Caco-2 (cell line): Measurements from ENCODE around the gene ZBED5. TPM values are rescaled to one million over a fixed set of nuclear protein-coding genes. Genes with fewer than 3 reads are reported as not detected.
"Not testable (repeated sequence)": the region's sequence is repeated elsewhere in the genome, so short reads cannot be mapped to it uniquely, and the experiment has no call there.

Experiments used
- BruUV-seq: library from RNA; stranded (reverse); fragments of 400-500 nt; replicated peaks from 2 replicates; lab custom pipeline; 2021; lab: Mats Ljungman, UMichigan
- CTCF ChIA-PET: fragments of 300-600 bp; sonication (Branson Sonifier 250); formaldehyde crosslinking; loops from one replicate; lab custom pipeline; 2022; ENCODE audit warnings: antibody characterized with exemption; lab: Charles Lee
- POLR2A ChIA-PET: fragments of 300-600 bp; sonication (Branson Sonifier 250); formaldehyde crosslinking; loops from one replicate; lab custom pipeline; 2022; ENCODE audit warnings: antibody characterized with exemption; lab: Charles Lee
- DNase-seq, 2 experiments: peaks; one replicate each; pipeline versions ENCODE4 v3.0.0 to v3.0.0-alpha.2; 2020 to 2022
- H3K27me3 ChIP-seq: replicated peaks from 2 replicates; pipeline ENCODE4 v1.6.0; 2011; ENCODE audit warnings: low read length; ENCODE audit not compliant: control insufficient read depth, insufficient read depth
- H3K36me3 ChIP-seq: 2 replicates; pipeline ENCODE4 v1.5.1; 2011; ENCODE audit warnings: low read length; ENCODE audit not compliant: control insufficient read depth, insufficient read depth
- H3K4me1 ChIP-seq: fragments of 250-450 bp; sonication (Bioruptor Pico); 2 replicates; pipeline ENCODE4 v1.5.1; 2020; ENCODE audit warnings: mild to moderate bottlenecking
- H3K4me3 ChIP-seq: 2 replicates; pipeline ENCODE4 v1.5.1; 2011; ENCODE audit warnings: low read depth, mild to moderate bottlenecking, control low read depth, low read length
- H3K9me3 ChIP-seq: fragments of 250-450 bp; sonication (Bioruptor Pico); 2 replicates; pipeline ENCODE4 v1.5.1; 2020; ENCODE audit warnings: mild to moderate bottlenecking, moderate library complexity
- H3K27ac Mint-ChIP-seq: one replicate; pipeline ENCODE4 v1.8.0; 2022; ENCODE audit warnings: mixed read lengths; ENCODE audit not compliant: unreplicated experiment
- H3K27me3 Mint-ChIP-seq: one replicate; pipeline ENCODE4 v1.8.0; 2022; ENCODE audit warnings: mixed read lengths; ENCODE audit not compliant: insufficient read depth, unreplicated experiment
- H3K36me3 Mint-ChIP-seq: one replicate; pipeline ENCODE4 v1.8.0; 2022; ENCODE audit warnings: mild to moderate bottlenecking, mixed read lengths; ENCODE audit not compliant: insufficient read depth, unreplicated experiment
- H3K4me1 Mint-ChIP-seq: one replicate; pipeline ENCODE4 v1.8.0; 2022; ENCODE audit warnings: low read depth, mixed read lengths; ENCODE audit not compliant: unreplicated experiment
- H3K4me3 Mint-ChIP-seq: one replicate; pipeline ENCODE4 v1.8.0; 2022; ENCODE audit warnings: mild to moderate bottlenecking, moderate library complexity, mixed read lengths; ENCODE audit not compliant: unreplicated experiment
- H3K9me3 Mint-ChIP-seq: one replicate; pipeline ENCODE4 v1.8.0; 2022; ENCODE audit warnings: mixed read lengths; ENCODE audit not compliant: unreplicated experiment
- intact Hi-C: fragments of 100-400 bp; cut with micrococcal nuclease; formaldehyde crosslinking; loops from one replicate; pipeline ENCODE4 v1.10.0; 2022; ENCODE audit not compliant: unreplicated experiment
- total RNA-seq: library from RNA; stranded (reverse); gene quantifications from 2 replicates; pipeline ENCODE4 v1.2.3, GENCODE V29; 2022
- TF ChIP-seq, protein P1 (sequence below), 2 experiments: fragments of 200-600 bp in 1 of 2; IDR thresholded peaks; 1 replicate in 1 of 2; 2 replicates in 1 of 2; pipeline versions ENCODE4 v1.5.1 to v1.8.0; 2011 to 2022; ENCODE audit warnings: antibody characterized with exemption in 1 of 2, control low read depth in 1 of 2, inconsistent platforms in 1 of 2, low read depth in 1 of 2, low read length in 1 of 2, mild to moderate bottlenecking in 1 of 2, moderate library complexity in 1 of 2; ENCODE audit not compliant: insufficient read depth in 1 of 2, severe bottlenecking in 1 of 2, unreplicated experiment in 1 of 2

ZBED5 gene
- total RNA-seq, 1 experiment from 2014 or later, result 53.2 TPM

DNA sequence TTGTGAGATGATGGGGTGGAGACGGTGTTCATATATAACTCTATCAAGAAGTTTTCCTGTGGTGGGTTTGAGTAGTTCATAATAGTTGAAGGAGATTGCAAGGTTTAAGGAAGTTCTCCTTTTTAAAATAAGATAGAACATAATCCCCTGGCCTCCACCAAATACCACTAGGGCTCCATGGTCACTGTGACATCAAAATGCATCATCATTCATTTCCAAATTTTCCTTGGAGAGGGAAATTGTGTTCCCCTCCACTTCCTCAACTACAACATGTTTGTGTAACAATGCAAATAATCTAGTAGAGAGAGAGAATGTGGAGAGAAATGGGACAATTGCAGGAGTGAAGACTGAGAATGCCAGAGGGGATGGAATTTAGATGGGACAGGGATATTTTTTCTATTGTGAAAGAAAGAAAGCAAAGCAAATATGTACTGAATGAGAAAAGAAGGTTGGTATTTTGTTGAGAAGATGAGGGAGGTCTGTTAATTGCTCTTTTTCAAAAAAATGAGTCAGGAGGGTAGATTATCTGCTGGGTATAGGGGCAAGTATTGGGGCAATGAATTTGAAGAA is 33.4 kb upstream of the ZBED5 start:
- no peaks in the 10 kb centered on the region for H3K27me3 Mint-ChIP-seq
- no peak overlapping the region for H3K27ac Mint-ChIP-seq
- H3K9me3 Mint-ChIP-seq, result peaks cover 25% of the 10 kb centered on the region

DNA sequence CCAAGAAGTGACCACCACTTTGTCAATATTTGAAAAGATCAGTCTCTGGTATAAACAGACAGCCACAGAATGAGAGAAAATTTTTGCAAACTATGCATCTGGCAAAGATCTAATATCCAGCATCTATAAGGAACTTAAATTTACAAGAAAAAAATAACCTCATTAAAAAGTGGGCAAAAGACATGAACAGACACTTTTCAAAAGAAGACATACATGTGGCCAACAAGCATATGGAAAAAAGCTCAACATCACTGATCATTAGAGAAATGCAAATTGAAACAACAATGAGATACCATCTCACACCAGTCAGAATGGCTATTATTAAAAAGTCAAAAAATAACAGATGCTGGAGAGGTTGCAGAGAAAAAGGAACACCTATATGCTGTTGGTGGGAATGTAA is 32.2 kb upstream of the ZBED5 start:
- H3K27me3 ChIP-seq, H3K27ac Mint-ChIP-seq, H3K4me3 ChIP-seq, H3K27me3 Mint-ChIP-seq, BruUV-seq, H3K36me3 Mint-ChIP-seq, POLR2A ChIA-PET, H3K36me3 ChIP-seq, H3K9me3 ChIP-seq, DNase-seq, CTCF ChIA-PET, intact Hi-C loops, H3K4me3 Mint-ChIP-seq: not testable (repeated sequence)
- peaks cover 16% of the 10 kb centered on the region for H3K4me1 Mint-ChIP-seq
- peaks cover 30% of the 10 kb centered on the region for H3K4me1 ChIP-seq
- H3K9me3 Mint-ChIP-seq, result peaks cover 32% of the 10 kb centered on the region

More for the DNA sequence above, 33.4 kb upstream of the ZBED5 start:
- intact Hi-C loops, result no loop called here
- no peaks in the 10 kb centered on the region for H3K27me3 ChIP-seq
- ChIA-PET POLR2A (no interaction called here), CTCF (no interaction called here)
- TF ChIP-seq, protein P1, sequence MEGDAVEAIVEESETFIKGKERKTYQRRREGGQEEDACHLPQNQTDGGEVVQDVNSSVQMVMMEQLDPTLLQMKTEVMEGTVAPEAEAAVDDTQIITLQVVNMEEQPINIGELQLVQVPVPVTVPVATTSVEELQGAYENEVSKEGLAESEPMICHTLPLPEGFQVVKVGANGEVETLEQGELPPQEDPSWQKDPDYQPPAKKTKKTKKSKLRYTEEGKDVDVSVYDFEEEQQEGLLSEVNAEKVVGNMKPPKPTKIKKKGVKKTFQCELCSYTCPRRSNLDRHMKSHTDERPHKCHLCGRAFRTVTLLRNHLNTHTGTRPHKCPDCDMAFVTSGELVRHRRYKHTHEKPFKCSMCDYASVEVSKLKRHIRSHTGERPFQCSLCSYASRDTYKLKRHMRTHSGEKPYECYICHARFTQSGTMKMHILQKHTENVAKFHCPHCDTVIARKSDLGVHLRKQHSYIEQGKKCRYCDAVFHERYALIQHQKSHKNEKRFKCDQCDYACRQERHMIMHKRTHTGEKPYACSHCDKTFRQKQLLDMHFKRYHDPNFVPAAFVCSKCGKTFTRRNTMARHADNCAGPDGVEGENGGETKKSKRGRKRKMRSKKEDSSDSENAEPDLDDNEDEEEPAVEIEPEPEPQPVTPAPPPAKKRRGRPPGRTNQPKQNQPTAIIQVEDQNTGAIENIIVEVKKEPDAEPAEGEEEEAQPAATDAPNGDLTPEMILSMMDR (IDR thresholded peaks at IDR 0.05; ENCODE audit: insufficient read depth in 1 of 2, low read depth in 1 of 2, low read length in 1 of 2, severe bottlenecking in 1 of 2, unreplicated experiment in 1 of 2), result no peak
- BruUV-seq, result no TSS peak
- Mint-ChIP-seq H3K4me3 (no peak overlapping the region), H3K4me1 (peaks cover 21% of the 10 kb centered on the region), H3K36me3 (no peaks in the 10 kb centered on the region)
- H3K4me1 ChIP-seq, result peaks cover 28% of the 10 kb centered on the region
- H3K4me3 ChIP-seq, result no peak overlapping the region
- 0 out of 2 replicates have a peak, but pooled peaks cover 3% of the 10 kb centered on the region for H3K9me3 ChIP-seq
- no peaks in the 10 kb centered on the region for H3K36me3 ChIP-seq
- no peak for DNase-seq

DNA sequence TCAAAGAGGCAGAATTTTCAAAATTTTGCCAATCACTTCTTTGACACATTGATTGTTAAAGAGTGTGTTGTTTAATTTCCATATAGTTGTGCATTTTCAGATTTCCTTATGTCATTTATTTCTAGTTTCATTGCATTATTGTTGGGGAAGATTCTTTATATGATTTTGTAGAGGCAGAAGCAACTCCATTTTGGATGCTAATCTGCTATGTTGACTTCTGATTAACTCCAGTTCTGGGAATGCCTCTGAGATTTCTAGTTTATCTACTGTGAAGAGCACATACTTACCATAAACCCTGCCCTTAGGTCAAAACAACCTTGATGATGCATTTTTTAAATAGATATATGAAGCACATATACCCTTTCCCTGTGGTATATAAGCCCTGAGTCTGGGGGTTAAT is 29.5 kb upstream of the ZBED5 start:
- Histone ChIP-seq H3K4me1 (0 out of 2 replicates have a peak, but pooled peaks cover 8% of the 10 kb centered on the region), H3K9me3 (peaks cover 25% of the 10 kb centered on the region), H3K27me3 (no peaks in the 10 kb centered on the region), H3K4me3 (no peak overlapping the region), H3K36me3 (no peaks in the 10 kb centered on the region)
- peaks cover 48% of the 10 kb centered on the region for H3K9me3 Mint-ChIP-seq
- H3K27ac Mint-ChIP-seq, result no peak overlapping the region
- DNase-seq, result no peak
- no peaks in the 10 kb centered on the region for H3K4me1 Mint-ChIP-seq
- no peak overlapping the region for H3K4me3 Mint-ChIP-seq
- ChIA-PET CTCF (no interaction called here), POLR2A (no interaction called here)
- BruUV-seq, result no TSS peak
- TF ChIP-seq, protein P1 (IDR thresholded peaks at IDR 0.05; ENCODE audit: insufficient read depth in 1 of 2, low read depth in 1 of 2, low read length in 1 of 2, severe bottlenecking in 1 of 2, unreplicated experiment in 1 of 2), result no peak
- H3K36me3 Mint-ChIP-seq, result peaks cover 8% of the 10 kb centered on the region
- intact Hi-C loops, result no loop called here
- no peaks in the 10 kb centered on the region for H3K27me3 Mint-ChIP-seq
